BE2C (cell line): ENCODE data around the gene MRPL17.
"Not testable (repeated sequence)": the region's sequence is repeated elsewhere in the genome, so short reads cannot be mapped to it uniquely, and the experiment has no call there.

Experiments
- DNase-seq: peaks from one replicate; pipeline ENCODE4 v3.0.0-alpha.2; 2020
- H3K27me3 ChIP-seq: fragments of 250-450 bp; sonication (Bioruptor Pico); 2 replicates; pipeline ENCODE4 v1.5.1; 2020; ENCODE audit warnings: mild to moderate bottlenecking
- H3K36me3 ChIP-seq: fragments of 250-450 bp; sonication (Bioruptor Pico); 2 replicates; pipeline ENCODE4 v1.5.1; 2020; ENCODE audit warnings: mild to moderate bottlenecking
- H3K4me1 ChIP-seq: fragments of 250-450 bp; sonication (Bioruptor Pico); 2 replicates; pipeline ENCODE4 v1.5.1; 2020
- H3K4me3 ChIP-seq: 2 replicates; pipeline ENCODE4 v1.5.1; 2011; ENCODE audit warnings: low read depth, low read length
- H3K9me3 ChIP-seq: fragments of 250-450 bp; sonication (Bioruptor Pico); 2 replicates; pipeline ENCODE4 v1.5.1; 2020
- CTCF ChIP-seq: IDR thresholded peaks from 2 replicates; pipeline ENCODE4 v1.5.1; 2012; ENCODE audit warnings: mild to moderate bottlenecking, low read depth, low read length

MRPL17 gene

GRCh38 chr11:6695377-6695776, 12.2 kb upstream of the MRPL17 start:
- Histone ChIP-seq H3K36me3 (no peaks in the 10 kb centered on the region), H3K27me3 (no peaks in the 10 kb centered on the region), H3K4me1 (no peaks in the 10 kb centered on the region), H3K9me3 (no peaks in the 10 kb centered on the region), H3K4me3 (no peak overlapping the region)
- no peak for DNase-seq
- TF ChIP-seq CTCF, result no peak

- Histone ChIP-seq H3K4me1 (no peaks in the 10 kb centered on the region), H3K36me3 (no peaks in the 10 kb centered on the region), H3K9me3 (no peaks in the 10 kb centered on the region), H3K4me3 (no peak overlapping the region), H3K27me3 (no peaks in the 10 kb centered on the region)
- DNase-seq, result no peak
- no peak for TF ChIP-seq CTCF
Observed at GRCh38 chr11:6694229-6694535, 11.0 kb upstream of the MRPL17 start.

GRCh38 chr11:6693342-6694228, 10.4 kb upstream of the MRPL17 start:
- no peaks in the 10 kb centered on the region for H3K9me3 ChIP-seq
- no peaks in the 10 kb centered on the region for H3K27me3 ChIP-seq
- TF ChIP-seq CTCF, result no peak
- H3K36me3 ChIP-seq, result no peaks in the 10 kb centered on the region
- H3K4me1 ChIP-seq, result no peaks in the 10 kb centered on the region
- no peak overlapping the region for H3K4me3 ChIP-seq
- peak; percentile 6 for DNase-seq

- no peak for TF ChIP-seq CTCF
- Histone ChIP-seq H3K9me3 (no peaks in the 10 kb centered on the region), H3K36me3 (no peaks in the 10 kb centered on the region), H3K27me3 (no peaks in the 10 kb centered on the region), H3K4me3 (no peak overlapping the region), H3K4me1 (no peaks in the 10 kb centered on the region)
- no peak for DNase-seq
Observed at GRCh38 chr11:6692128-6692527, 9.0 kb upstream of the MRPL17 start.

- not testable (repeated sequence) for H3K4me1 ChIP-seq, H3K27me3 ChIP-seq, H3K9me3 ChIP-seq, H3K36me3 ChIP-seq, DNase-seq, H3K4me3 ChIP-seq
Observed at GRCh38 chr11:6690431-6691132, 7.4 kb upstream of the MRPL17 start.

- H3K9me3 ChIP-seq, result no peaks in the 10 kb centered on the region
- no peak overlapping the region for H3K4me3 ChIP-seq
- DNase-seq, result no peak
- no peak for TF ChIP-seq CTCF
- no peaks in the 10 kb centered on the region for H3K27me3 ChIP-seq
- H3K36me3 ChIP-seq, result no peaks in the 10 kb centered on the region
- no peaks in the 10 kb centered on the region for H3K4me1 ChIP-seq
Observed at GRCh38 chr11:6687876-6688275, 4.7 kb upstream of the MRPL17 start.
